NCI-H146 treated with DMSO at 0.1 percent for 48 hours (cell line): ENCODE results near the gene KIAA1217.

ENCODE experiments used
- DNase-seq: peaks from one replicate; lab custom pipeline; 2025; ENCODE audit not compliant: unreplicated experiment; lab: John Stamatoyannopoulos, UW

The KIAA1217 gene, protein sequence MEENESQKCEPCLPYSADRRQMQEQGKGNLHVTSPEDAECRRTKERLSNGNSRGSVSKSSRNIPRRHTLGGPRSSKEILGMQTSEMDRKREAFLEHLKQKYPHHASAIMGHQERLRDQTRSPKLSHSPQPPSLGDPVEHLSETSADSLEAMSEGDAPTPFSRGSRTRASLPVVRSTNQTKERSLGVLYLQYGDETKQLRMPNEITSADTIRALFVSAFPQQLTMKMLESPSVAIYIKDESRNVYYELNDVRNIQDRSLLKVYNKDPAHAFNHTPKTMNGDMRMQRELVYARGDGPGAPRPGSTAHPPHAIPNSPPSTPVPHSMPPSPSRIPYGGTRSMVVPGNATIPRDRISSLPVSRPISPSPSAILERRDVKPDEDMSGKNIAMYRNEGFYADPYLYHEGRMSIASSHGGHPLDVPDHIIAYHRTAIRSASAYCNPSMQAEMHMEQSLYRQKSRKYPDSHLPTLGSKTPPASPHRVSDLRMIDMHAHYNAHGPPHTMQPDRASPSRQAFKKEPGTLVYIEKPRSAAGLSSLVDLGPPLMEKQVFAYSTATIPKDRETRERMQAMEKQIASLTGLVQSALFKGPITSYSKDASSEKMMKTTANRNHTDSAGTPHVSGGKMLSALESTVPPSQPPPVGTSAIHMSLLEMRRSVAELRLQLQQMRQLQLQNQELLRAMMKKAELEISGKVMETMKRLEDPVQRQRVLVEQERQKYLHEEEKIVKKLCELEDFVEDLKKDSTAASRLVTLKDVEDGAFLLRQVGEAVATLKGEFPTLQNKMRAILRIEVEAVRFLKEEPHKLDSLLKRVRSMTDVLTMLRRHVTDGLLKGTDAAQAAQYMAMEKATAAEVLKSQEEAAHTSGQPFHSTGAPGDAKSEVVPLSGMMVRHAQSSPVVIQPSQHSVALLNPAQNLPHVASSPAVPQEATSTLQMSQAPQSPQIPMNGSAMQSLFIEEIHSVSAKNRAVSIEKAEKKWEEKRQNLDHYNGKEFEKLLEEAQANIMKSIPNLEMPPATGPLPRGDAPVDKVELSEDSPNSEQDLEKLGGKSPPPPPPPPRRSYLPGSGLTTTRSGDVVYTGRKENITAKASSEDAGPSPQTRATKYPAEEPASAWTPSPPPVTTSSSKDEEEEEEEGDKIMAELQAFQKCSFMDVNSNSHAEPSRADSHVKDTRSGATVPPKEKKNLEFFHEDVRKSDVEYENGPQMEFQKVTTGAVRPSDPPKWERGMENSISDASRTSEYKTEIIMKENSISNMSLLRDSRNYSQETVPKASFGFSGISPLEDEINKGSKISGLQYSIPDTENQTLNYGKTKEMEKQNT (N-terminal part only)

DNA sequence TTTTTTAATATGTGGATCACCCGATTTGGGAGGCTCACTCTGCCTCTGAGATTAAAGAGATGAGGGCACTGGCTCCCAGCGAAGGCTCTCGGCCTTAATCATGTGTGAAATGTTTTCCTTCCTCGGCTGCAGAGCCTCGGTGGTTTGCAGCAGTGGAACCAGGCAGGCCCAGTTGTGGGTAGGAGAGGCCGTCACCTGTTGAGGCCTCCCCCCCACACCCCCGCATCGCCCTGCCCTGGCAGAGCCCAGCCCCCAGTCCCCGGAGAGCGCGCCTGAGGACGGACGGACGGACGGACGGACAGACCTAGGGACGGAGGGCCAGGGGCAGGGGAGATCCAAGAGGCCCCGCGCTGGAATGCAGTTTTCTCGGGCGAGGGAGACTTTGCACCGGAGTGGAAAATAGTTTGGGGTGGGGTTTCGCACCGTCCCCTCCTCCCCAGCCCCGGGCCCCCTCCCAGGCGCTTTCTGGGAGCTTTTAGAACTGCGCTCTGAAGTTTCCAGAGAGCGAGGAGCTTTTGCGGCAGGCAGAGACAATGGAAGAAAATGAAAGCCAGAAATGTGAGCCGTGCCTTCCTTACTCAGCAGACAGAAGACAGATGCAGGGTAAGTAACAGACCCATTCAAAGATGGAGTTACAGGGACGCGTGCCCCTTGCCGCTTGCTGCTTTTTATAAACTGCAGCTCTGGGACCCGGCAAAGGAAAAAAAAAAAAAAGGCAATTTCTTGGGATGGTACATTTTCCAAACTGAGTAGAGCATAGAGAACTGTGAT lies at the start of gene KIAA1217:
TSS of gene KIAA1217 (plus strand) at position 478 of the 771 bp plus-strand sequence. CDS start at position 534, 56 bp downstream.
- no peak for DNase-seq

DNA sequence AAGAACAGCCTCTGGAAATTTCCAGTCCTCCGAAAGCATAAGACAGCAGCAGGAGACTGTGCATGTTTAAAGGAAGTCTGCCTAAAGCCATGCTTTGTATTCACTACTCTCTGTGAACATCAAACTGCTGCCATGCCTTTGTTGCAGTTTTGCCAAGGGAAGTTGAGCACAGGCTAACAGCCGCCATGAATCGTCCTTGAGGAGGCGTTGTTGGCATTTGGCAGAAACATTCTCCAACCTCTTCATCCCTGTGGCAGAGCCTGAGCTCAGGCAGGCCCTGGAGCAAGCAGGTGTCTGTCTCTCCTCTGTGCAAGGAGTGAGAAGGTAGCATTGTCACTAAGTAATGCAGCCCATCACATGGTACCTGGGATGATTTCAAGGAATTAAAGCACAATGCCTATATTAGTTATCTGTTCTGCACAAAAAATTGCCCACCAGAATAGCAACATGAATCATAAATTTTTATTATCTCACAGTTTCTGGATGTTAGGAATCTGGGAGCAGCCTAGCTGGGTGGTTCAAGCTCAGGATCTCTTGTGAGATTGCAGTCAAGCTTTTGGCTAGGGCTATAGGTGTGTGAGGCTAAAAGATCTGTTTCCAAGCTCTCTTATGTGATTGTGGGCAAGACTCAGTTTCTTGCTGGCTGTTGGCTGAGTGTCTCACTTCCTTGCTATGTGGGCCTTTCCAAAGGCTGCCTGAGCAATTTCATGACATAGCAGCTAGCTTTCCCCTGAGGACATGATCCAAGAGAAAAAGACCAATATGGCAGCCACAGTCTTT lies 46.5 kb upstream of the KIAA1217 start:
- no peak for DNase-seq

DNA sequence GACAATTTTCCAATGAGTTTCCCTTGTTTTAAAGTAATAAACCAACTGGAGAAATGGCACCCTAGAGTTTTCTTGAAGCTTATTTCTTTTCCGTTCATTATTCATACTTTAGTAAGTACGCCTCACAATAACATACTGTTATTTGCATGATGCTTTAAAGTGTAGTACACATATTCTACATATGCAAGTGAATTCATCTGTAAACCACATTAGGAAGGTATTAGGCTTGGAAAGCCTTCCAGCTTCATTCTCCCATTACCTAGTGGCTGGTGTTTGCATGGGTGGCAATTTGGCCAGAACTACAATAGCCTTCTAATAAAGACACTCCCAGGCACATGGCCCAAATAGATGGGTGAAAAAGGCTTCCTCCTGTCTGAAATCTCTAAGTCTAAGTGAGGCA lies 45.5 kb upstream of the KIAA1217 start:
- no peak for DNase-seq

DNA sequence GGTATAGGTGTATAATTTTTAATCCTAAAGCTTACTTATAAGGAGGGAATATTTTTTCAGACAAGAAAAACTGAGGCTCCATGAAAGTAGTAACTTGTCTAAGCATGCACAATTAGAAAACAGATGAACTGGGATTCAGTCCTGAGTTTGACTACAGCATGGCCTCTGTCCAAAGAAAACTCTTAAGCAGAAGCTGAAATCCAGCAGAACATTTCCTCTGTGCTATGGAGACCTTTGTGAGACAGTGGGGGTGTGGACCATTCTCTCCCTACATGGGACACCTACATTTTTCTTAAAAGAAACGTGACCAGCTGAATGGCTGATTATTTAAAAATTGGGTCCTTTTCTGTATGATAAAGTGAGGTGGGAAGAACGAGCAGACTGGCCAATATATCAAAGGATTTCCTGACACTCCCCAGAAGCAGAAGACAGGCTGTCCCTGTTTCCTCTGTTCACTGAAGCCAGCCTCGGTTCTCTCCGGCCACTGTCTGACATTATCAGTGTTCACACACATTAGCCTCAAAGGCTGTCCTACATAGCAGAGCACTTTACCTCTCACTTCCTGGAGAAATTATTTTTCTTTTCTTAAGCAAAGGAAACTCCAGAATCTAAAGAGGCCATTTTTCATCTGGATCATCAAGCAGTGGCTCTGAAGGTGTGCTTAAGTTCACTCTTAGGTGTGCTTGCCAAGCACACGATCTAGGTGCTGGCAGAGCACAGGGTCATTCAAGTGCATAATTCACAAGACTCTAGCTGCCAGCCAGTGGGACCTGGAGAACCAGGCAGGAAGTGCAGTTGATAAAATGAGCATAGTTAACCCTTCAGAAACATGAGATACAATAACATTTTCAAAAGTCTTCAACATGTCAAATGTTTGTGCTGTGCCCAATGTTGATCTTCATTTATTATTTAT lies 40.4 kb upstream of the KIAA1217 start:
- no peak for DNase-seq

DNA sequence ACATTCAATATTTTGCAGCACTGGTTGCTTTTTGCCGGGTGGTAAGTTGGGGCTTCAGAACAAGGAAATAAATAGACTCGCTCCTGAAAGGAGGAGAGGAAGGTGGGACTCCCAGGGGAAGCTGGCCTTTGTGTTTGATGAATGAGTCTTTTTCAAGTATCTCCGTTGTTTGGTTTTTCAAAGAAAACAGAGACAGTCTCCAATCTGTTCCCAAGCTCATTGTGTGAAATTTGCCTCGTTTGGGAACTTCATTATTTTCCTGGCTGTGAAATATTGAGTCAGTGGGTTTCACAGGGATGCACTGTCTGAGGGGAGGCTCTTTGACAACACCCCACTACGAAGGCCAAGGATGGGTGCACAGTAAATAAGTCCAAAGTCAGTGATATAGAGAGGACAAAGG lies 38.7 kb upstream of the KIAA1217 start:
- DNase-seq = no peak

DNA sequence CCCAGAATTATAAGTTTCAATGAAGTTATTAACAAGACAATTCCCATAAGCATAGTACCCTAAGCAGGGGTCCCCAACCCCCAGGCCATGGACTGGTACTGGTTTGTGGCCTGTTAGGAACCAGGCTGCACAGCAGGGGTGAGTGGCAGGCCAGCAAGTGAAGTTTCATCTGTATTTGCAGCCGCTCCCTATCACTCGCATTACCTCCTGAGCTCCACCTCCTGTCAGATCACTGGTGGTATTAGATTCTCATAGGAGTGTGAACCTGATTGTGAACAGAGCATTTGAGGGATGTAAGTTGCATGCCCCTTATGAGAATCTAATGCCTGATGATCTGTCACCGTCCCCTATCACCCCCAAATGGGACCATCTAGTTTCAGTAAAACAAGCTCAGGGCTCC lies 36.0 kb upstream of the KIAA1217 start:
- no peak for DNase-seq

DNA sequence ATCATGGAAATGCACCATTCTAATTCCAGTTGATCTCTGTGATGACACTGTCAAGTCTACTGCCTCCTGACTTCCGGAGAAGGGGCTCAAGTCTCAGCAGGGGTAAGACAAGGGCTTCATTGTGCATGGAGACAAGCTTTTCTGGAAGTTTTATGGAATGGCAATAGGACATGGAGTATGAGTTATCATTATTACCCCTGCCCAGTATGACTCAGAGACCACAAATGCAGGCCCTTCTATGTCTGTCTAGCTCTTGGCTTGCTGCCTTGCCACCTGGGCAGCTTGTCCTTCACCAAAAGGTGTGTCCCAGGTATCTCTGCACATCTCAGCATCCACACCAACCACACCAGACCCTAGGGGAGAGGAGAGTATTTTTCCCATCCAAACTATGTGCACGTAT lies 34.9 kb upstream of the KIAA1217 start:
- DNase-seq = no peak

DNA sequence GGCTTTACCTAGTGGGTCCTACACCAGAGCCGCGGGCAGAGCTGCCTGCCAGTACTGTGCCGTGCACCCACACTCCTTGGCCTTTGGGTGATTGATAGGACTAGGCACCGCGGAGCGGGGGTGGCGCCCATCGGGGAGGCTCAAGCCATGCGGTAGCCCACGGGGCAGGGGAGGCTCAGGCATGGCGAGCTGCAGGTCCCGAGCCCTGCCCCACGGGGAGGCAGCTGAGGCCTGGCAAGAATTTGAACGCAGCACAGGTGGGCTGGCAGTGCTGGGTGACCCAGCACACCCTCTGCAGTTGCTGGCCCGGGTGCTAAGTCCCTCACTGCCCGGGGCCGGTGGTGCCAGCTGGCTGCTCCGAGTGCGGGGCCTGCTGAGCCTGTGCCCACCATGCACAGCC lies 32.3 kb upstream of the KIAA1217 start:
- DNase-seq = no peak

DNA sequence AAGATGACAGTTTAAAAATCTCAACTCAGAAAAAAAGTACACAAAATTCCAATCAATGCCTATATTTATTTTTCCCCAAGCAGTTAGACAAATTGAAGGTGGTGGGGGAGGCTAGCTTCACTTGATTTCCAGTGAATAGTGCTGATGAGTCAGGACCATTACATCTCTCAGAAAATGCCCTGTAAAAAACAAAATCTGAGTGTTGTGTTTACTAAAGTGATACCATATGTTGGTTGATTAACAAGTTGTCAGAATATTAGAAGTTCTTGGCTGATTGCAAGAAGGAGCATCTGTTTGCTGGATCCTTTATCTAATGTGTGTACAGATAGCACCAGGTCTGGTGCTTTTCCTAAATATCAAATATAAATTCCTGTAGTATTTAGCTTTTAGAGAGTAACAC lies 31.3 kb upstream of the KIAA1217 start:
- no peak for DNase-seq

DNA sequence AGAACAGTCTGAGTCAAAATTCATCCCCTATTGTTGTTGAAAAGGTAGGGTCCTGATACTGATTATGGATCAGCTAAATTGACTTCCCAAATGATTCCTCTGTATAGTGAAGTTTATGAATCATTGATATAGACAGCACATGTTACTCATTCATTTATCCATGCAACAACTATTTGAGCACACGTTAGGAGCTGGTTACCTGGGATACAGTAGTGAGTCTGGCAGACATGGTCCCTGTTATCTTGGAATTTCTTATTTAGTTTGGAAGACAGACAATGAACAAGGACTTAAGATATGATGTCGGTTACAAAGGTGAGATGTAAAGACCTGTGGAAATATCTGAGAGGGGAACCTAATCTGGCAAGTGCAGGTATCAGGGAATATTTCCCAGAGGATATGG lies 28.0 kb upstream of the KIAA1217 start:
- DNase-seq = no peak

DNA sequence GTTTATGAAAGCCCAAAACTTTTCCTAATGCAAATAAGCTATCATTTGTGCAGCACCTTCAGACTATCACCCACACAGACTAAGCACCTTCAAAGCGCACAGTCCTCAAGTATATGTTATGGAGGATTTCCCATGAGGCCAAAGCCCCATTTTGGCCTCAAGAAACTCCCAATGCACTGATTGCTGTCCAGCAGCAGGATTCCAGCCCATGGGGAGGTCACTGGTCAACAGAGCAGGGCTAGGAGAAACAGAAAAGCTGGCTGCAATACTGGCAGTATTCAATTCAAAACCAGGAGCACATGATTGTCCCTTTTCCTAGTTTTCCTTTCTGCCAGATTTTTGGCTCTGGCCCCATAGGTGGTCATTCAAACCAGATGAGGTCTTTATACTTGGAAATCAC lies 24.5 kb upstream of the KIAA1217 start:
- DNase-seq = no peak

DNA sequence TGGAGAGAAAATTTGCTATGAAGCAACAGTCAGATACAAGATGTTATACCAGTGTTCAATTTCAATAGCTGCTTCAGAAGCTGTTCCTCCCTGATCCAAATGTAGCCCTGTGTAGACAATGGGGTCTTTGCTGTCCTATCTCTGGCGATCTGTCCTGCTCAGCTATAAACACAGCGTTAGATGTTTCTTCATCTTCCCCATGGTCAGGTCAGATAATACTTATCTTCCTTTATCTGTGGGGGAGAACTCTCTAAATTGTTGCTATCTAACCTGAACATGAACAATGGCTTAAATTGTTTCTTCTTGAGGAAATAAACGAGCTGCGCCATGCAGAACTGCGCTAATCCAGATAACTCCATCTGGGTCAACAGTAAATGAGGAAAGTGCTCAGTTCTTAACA lies 15.6 kb upstream of the KIAA1217 start:
- no peak for DNase-seq

DNA sequence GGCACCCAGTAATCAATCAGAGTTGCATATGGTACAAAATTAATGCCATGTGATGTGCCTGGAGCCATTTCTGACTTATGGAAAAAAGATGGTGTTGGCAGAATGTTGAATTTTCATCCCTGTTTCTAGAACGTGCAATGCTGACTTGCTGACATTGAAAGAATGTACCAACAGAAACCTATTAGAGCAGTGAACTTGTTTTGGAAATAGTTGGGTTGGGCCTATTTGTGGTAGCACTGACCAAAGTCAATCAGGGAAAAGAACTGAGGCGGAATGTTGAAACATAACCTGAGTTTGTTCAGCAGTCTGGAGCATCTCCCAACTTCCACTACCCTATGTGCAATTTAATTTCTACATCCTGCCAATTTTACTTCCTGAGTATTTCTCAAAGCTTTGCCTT lies 11.7 kb upstream of the KIAA1217 start:
- no peak for DNase-seq

DNA sequence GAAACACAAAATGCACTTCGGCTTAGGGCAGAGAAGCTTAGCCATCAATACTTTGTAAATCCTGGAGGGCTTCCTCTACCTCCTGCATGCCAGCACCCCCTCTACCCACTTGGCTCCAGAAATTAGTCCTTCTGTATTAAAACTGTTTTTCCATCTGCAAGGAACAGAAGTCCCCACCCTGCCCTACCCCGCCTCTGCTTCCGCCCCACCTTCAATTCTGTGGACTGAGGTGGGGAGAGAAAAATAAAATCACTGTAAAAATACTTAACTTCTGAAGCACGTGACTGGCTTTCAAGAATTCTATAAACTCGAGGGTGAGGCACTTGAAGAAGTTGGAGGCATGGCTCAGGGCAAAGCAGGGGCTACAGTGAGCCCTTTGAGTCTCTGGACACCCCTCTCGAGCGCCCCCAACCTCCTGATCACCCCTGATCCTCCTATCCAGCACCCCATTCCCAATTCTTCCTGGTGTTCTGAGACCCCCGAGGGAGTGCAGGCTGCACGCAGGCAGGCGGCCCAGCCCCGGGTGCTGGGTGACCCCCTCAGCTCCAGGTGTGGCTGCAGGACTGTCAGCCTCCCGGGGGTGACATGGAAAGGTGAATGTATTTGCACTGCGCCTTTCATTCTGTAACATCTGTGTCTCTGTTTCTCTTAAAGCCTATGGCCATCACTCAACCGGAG lies 7.3 kb upstream of the KIAA1217 start:
- DNase-seq = no peak

DNA sequence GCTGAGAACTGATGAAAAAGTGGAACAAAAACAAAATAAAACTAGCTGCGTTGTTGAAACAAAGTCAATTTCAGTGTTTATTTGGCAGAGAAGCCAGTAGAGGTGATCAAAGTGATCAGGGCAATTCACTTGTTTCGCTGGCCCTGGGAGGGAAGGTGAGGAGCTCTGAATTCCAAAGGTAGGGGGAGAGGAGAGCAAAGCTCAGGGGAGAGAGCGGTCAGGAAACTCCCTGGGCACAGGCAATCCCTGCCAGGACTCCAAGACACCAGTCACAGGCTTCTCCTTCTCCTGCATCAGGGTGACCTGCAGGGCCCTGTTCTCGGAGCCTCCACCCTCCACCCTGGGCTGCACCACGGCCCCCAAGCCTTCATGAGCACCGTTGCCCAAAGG lies 6.8 kb upstream of the KIAA1217 start:
- DNase-seq = no peak

DNA sequence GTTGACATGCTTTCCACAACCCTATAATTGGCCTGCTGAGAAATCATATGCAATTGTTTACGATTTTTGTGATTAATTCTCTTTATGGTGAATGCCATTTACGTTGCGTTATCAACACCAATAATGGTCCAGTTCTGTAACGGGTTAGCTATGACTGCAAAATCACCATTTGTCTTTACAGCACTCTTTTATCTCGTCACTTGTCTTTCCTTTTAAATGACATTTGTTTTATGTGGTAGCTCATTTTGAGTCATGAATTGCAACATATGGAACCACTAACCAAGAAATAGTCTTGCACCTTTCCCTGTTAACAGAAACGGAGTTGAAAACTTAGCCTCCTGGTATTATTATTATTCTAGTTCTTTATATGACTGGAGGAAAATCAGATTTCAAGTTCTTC lies 3.1 kb upstream of the KIAA1217 start:
- DNase-seq = no peak

DNA sequence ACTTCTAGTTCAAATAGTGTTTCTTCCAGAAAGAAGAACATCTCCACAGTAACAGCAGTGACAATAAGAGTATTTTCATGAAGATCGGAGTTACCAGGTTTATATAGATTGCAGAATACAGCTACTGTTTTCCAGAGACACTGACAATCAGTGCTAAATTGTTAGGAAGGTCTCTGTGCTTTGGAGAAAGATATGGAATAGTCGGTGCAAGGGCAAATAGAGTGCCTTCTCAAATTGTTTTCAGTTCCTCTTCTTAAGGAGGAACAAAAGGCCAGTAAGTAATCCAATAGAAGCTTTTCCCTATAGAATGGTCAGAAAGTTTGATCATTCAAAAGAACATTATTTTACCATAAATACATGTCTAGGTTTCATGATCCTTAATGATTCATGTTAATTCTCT lies 2.6 kb upstream of the KIAA1217 start:
- no peak for DNase-seq

DNA sequence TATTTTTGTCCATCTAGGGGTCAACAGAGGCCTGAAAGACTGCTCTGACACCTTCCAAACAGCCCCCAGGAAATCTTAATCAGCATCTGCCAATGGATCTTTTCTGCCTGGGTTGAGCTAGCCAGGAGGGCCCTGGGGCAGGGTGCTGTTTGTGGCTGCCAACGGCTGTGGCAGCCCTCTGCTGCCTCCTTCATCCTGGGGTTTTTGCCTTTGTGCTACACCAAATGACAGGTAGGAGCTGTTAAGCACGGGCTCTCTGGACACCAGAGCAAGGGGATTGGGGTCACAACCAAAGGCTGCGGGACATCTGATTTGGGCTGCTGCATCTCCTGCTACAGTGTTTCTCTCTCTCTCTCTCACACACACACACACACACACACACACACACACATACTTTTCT lies 2.0 kb upstream of the KIAA1217 start:
- DNase-seq = no peak
